Measurements from ENCODE around the gene RNU2-63P. TPM values are rescaled to one million over a fixed set of nuclear protein-coding genes. Genes with fewer than 3 reads are reported as not detected.

Gene RNU2-63P
- total and polyA plus RNA-seq, 2 donors (not counting 1 experiment from before 2014, with no cell fraction given): 9.3 TPM; not detected in 1

DNA sequence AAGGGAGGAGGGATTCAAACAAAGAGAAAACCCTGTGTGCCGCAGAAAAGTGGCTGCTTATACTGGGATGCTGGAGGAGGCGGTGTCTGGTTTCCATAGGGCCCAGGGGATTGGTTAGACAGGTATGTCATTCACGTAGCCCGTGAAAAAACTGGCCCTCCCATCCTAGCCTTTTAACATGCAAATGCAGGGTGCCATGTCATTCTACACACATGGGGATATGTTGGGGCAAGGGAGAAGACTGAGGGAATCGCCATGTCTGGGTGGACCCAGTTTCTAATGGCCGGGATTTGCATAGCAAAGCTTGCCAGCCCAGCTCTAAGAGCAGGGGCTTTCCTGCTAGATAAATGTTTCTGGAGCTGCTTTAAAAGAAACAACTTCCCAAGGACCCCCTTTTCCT lies 8.2 kb upstream of the RNU2-63P start:
- POLR2A ChIA-PET: interaction anchor here (0.7 kb wide), 1 partner anchor 60 kb away, joined by 3 read pairs; no protein-coding TSS in a partner anchor
- Histone ChIP-seq H4K20me1 (ENCODE audit: control insufficient read depth, insufficient read depth, low read length, poor library complexity, severe bottlenecking) (no peaks in the 10 kb centered on the region), H3K79me2 (ENCODE audit: control insufficient read depth, insufficient read depth, low read length) (no peaks in the 10 kb centered on the region), H3K4me3 (ENCODE audit: control extremely low read depth in 1 of 5, extremely low read depth in 1 of 5, insufficient read depth in 1 of 5, low read depth in 2 of 5, low read length in 4 of 5) (no peak overlapping the region), H2AFZ (ENCODE audit: insufficient read depth, low read depth, low read length, poor library complexity, severe bottlenecking) (no peak overlapping the region), H3K36me3 (replicated peaks in 1 of 2; ENCODE audit: control extremely low read depth in 1 of 2, control insufficient read depth in 1 of 2, extremely low read depth in 1 of 2, insufficient read depth in 2 of 2, low read length in 1 of 2) (peaks cover 6 to 8% of the 10 kb centered on the region in 2 experiments), H3K9me3 (ENCODE audit: control extremely low read depth in 1 of 3, control insufficient read depth in 2 of 3, insufficient read depth in 1 of 3, low read length in 2 of 3) (no peaks in the 10 kb centered on the region), H3K27me3 (replicated peaks in 1 of 4; ENCODE audit: control extremely low read depth in 1 of 4, control insufficient read depth in 3 of 4, insufficient read depth in 4 of 4, low read length in 3 of 4) (no peaks in the 10 kb centered on the region), H3K4me1 (ENCODE audit: control insufficient read depth in 2 of 2, insufficient read depth in 2 of 2, low read length in 2 of 2) (peaks cover 7 to 11% of the 10 kb centered on the region in 2 donors), H3K27ac (ENCODE audit: low read length in 2 of 2) (no peak overlapping the region), H3K4me2 (replicated peaks; ENCODE audit: low read depth, low read length, poor library complexity, severe bottlenecking) (no peak overlapping the region), H3K9ac (ENCODE audit: low read length) (no peak overlapping the region)
- no peak for DNase-seq
- Mint-ChIP-seq H3K27me3 (no peaks in the 10 kb centered on the region), H3K27ac (no peak overlapping the region), H3K4me3 (no peak overlapping the region), H3K9me3 (ENCODE audit: insufficient read depth) (no peaks in the 10 kb centered on the region), H3K4me1 (peaks cover 18% of the 10 kb centered on the region)
- CTCF ChIA-PET: no interaction called here
- intact Hi-C loops (cut with micrococcal nuclease): no loop called here
- no peak for ATAC-seq (ENCODE audit: low read depth)
- WGBS (ENCODE audit: insufficient coverage): 100% methylated on average over 1 of the region's 6 CpGs
- no peak for TF ChIP-seq EZH2 (IDR thresholded peaks at IDR 0.05; ENCODE audit: borderline replicate concordance, insufficient read depth, low read depth, low read length, poor library complexity, severe bottlenecking)
- TF ChIP-seq, protein P1, sequence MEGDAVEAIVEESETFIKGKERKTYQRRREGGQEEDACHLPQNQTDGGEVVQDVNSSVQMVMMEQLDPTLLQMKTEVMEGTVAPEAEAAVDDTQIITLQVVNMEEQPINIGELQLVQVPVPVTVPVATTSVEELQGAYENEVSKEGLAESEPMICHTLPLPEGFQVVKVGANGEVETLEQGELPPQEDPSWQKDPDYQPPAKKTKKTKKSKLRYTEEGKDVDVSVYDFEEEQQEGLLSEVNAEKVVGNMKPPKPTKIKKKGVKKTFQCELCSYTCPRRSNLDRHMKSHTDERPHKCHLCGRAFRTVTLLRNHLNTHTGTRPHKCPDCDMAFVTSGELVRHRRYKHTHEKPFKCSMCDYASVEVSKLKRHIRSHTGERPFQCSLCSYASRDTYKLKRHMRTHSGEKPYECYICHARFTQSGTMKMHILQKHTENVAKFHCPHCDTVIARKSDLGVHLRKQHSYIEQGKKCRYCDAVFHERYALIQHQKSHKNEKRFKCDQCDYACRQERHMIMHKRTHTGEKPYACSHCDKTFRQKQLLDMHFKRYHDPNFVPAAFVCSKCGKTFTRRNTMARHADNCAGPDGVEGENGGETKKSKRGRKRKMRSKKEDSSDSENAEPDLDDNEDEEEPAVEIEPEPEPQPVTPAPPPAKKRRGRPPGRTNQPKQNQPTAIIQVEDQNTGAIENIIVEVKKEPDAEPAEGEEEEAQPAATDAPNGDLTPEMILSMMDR (IDR thresholded peaks at IDR 0.05): no peak

DNA sequence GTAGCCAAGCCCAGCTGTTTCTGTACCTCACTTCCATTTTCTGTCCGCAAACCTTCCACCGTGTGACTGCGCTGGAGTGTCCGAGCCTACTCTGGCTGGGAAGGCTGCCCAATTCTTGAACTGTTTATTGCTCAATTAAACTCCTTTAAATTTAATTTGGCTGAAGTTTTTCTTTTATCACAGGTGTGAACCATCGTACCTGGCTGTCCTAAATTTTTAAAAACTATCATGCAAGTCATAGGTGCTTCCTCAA lies 6.2 kb upstream of the RNU2-63P start:
- 100% methylated on average over 5 of the region's 5 CpGs for WGBS (ENCODE audit: insufficient coverage)
- H2AFZ ChIP-seq (ENCODE audit: insufficient read depth, low read depth, low read length, poor library complexity, severe bottlenecking): no peak overlapping the region
- H3K4me1 ChIP-seq (ENCODE audit: control insufficient read depth in 2 of 2, insufficient read depth in 2 of 2, low read length in 2 of 2): peaks cover 2 to 6% of the 10 kb centered on the region in 2 donors
- H3K27me3 Mint-ChIP-seq: no peaks in the 10 kb centered on the region
- intact Hi-C loops (cut with micrococcal nuclease): no loop called here
- ATAC-seq (ENCODE audit: low read depth) (no peak), DNase-seq (no peak)
- peaks cover 0 to 10% (median 4%) of the 10 kb centered on the region in 3 donors for H3K9me3 ChIP-seq (ENCODE audit: control extremely low read depth in 1 of 3, control insufficient read depth in 2 of 3, insufficient read depth in 1 of 3, low read length in 2 of 3)
- H3K4me3 ChIP-seq (ENCODE audit: control extremely low read depth in 1 of 5, extremely low read depth in 1 of 5, insufficient read depth in 1 of 5, low read depth in 2 of 5, low read length in 4 of 5): no peak overlapping the region
- peaks cover 15% of the 10 kb centered on the region for H3K4me1 Mint-ChIP-seq
- TF ChIP-seq EZH2 (IDR thresholded peaks at IDR 0.05; ENCODE audit: borderline replicate concordance, insufficient read depth, low read depth, low read length, poor library complexity, severe bottlenecking): no peak
- TF ChIP-seq, protein P1 (IDR thresholded peaks at IDR 0.05): no peak
- ChIA-PET POLR2A (no interaction called here), CTCF (no interaction called here)
- H3K36me3 ChIP-seq (replicated peaks in 1 of 2; ENCODE audit: control extremely low read depth in 1 of 2, control insufficient read depth in 1 of 2, extremely low read depth in 1 of 2, insufficient read depth in 2 of 2, low read length in 1 of 2): no peaks in the 10 kb centered on the region
- no peaks in the 10 kb centered on the region for H4K20me1 ChIP-seq (ENCODE audit: control insufficient read depth, insufficient read depth, low read length, poor library complexity, severe bottlenecking)
- no peaks in the 10 kb centered on the region for H3K27me3 ChIP-seq (replicated peaks in 1 of 4; ENCODE audit: control extremely low read depth in 1 of 4, control insufficient read depth in 3 of 4, insufficient read depth in 4 of 4, low read length in 3 of 4)
- H3K27ac ChIP-seq (ENCODE audit: low read length in 2 of 2): no peak overlapping the region
- H3K4me3 Mint-ChIP-seq: no peak overlapping the region
- no peak overlapping the region for H3K9ac ChIP-seq (ENCODE audit: low read length)
- H3K9me3 Mint-ChIP-seq (ENCODE audit: insufficient read depth): no peaks in the 10 kb centered on the region
- no peak overlapping the region for H3K4me2 ChIP-seq (replicated peaks; ENCODE audit: low read depth, low read length, poor library complexity, severe bottlenecking)
- H3K79me2 ChIP-seq (ENCODE audit: control insufficient read depth, insufficient read depth, low read length): peaks cover 1% of the 10 kb centered on the region
- no peak overlapping the region for H3K27ac Mint-ChIP-seq
